Adrenal gland (tissue), 12 donors: ENCODE data around the gene LRP2. TPM values are rescaled to one million over a fixed set of nuclear protein-coding genes. Genes with fewer than 3 reads are reported as not detected.

Source experiments
- DNase-seq, 7 donors: peaks; one replicate each; pipeline ENCODE4 v3.0.0-alpha.2; 2019 to 2020
- H3K27ac ChIP-seq, 5 donors: fragments of 200-600 bp; sonication (generic) in 4 of 5; 1 replicate in 3 of 5; 2 replicates in 2 of 5; pipeline versions ENCODE4 v1.5.1 to v1.8.0; 2016 to 2020; ENCODE audit warnings: mild to moderate bottlenecking in 1 of 5
- H3K27me3 ChIP-seq: fragments of 200-600 bp; 2 replicates; pipeline ENCODE4 v1.8.0; 2021
- H3K36me3 ChIP-seq, 2 donors: fragments of 200-600 bp; replicated peaks in 1 of 2; 1 replicate in 1 of 2; 2 replicates in 1 of 2; pipeline versions ENCODE4 v1.5.1 to v1.8.0; 2018 to 2022
- H3K4me1 ChIP-seq, 2 donors: fragments of 200-600 bp; replicated peaks in 1 of 2; 1 replicate in 1 of 2; 2 replicates in 1 of 2; pipeline versions ENCODE4 v1.5.1 to v1.8.0; 2018 to 2021
- H3K4me3 ChIP-seq, 4 donors: fragments of 200-600 bp; sonication (generic) in 3 of 4; one replicate each; pipeline ENCODE4 v1.5.1; 2016 to 2018
- H3K9me3 ChIP-seq, 3 donors: fragments of 200-600 bp; sonication (generic) in 1 of 3; replicated peaks in 1 of 3; 1 replicate in 2 of 3; 2 replicates in 1 of 3; pipeline versions ENCODE4 v1.5.1 to v1.8.0; 2016 to 2021
- CTCF ChIP-seq, 6 experiments: fragments of 450-650 bp in 4 of 6; fragments of 200-600 bp in 2 of 6; sonication (generic) in 1 of 6; IDR thresholded peaks; 1 replicate in 5 of 6; 2 replicates in 1 of 6; pipeline versions ENCODE4 v1.5.1 to v1.8.0; 2016 to 2021; ENCODE audit warnings: antibody characterized with exemption in 6 of 6, mild to moderate bottlenecking in 2 of 6, moderate library complexity in 1 of 6
- POLR2A ChIP-seq, 2 donors: fragments of 450-650 bp; IDR thresholded peaks; one replicate each; pipeline ENCODE4 v1.6.1; 2017; ENCODE audit warnings: antibody characterized with exemption in 2 of 2, mild to moderate bottlenecking in 2 of 2, moderate library complexity in 1 of 2
- WGBS, 4 donors: extraction: QIAGEN DNeasy Blood & Tissue Kit in 2 of 4; methylation state at CpG; one replicate each; pipeline versions ENCODE4 v1.1.5 to v1.1.7; 2013 to 2017; 5-methylcytosine and 5-hydroxymethylcytosine counted together
- intact Hi-C, 2 donors: fragments of 100-400 bp; cut with DNase I; formaldehyde crosslinking; loops; one replicate each; pipeline versions ENCODE4 v1.14.1 to v1.15.0; 2022 to 2023
- polyA plus RNA-seq, 3 donors: library from polyadenylated mRNA; stranded (reverse); fragments of 200-250 nt in 2 of 3; fragments of 350-450 nt in 1 of 3; fragmentation: Illumina TruSeq in 1 of 3; extraction: RNeasy Lipid Tissue Mini Kit (QIAGEN cat#74804) in 1 of 3; gene quantifications; one replicate each; pipeline ENCODE4 v1.2.3, GENCODE V29; 2013 to 2014
- total RNA-seq, 9 donors: library from RNA; depleted of rRNA in 4 of 9; stranded (reverse); fragments of >200 nt in 4 of 9; fragments of 120-200 nt in 1 of 9; fragmentation: NEBNext Ultra II Directional in 1 of 9; extraction: Animal tissue kit (Norgen Biotek cat#: 25700) in 1 of 9; gene quantifications; one replicate each; pipeline versions ENCODE4 v1.1.0 to v1.2.4, GENCODE V29; 2013 to 2023
- donor health status: healthy with polysubstance abuse.
- donor health status: Bipolar disorder and iron deficiency.
- donor health status: DM: yes; HTN: yes; CAD: no.
- donor health status: DM: no; HTN: no; CAD: no.
- donor health status: DM: no; HTN: no; CAD: no.
- donor health status: DM: yes; HTN: yes; CAD: no.

The LRP2 gene
- total and polyA plus RNA-seq, 12 donors = 0.04 to 0.43 (median 0.10) TPM; not detected in 8

GRCh38 chr2:169185711-169186110 is 176.6 kb downstream of the LRP2 start:
- no peak overlapping the region for H3K4me3 ChIP-seq
- intact Hi-C loops = no loop called here
- H3K4me1 ChIP-seq = no peaks in the 10 kb centered on the region
- H3K36me3 ChIP-seq = no peaks in the 10 kb centered on the region
- no peaks in the 10 kb centered on the region for H3K9me3 ChIP-seq
- H3K27ac ChIP-seq = no peak overlapping the region
- TF ChIP-seq POLR2A (IDR thresholded peaks at IDR 0.05) = no peak
- no peak for TF ChIP-seq CTCF (IDR thresholded peaks at IDR 0.05)
- H3K27me3 ChIP-seq = no peaks in the 10 kb centered on the region
- DNase-seq = no peak
- 73 to 77% (median 75%) methylated on average over 8 of the region's 8 CpGs for WGBS, 4 donors

GRCh38 chr2:169184074-169184473 is 178.3 kb downstream of the LRP2 start:
- Histone ChIP-seq H3K27me3 (no peaks in the 10 kb centered on the region), H3K4me3 (no peak overlapping the region), H3K36me3 (no peaks in the 10 kb centered on the region), H3K9me3 (no peaks in the 10 kb centered on the region), H3K4me1 (no peaks in the 10 kb centered on the region), H3K27ac (no peak overlapping the region)
- DNase-seq = no peak
- WGBS, 4 donors = 24 to 34% (median 27%) methylated on average over 3 of the region's 3 CpGs
- intact Hi-C loops = no loop called here
- no peak for TF ChIP-seq POLR2A (IDR thresholded peaks at IDR 0.05)
- no peak for TF ChIP-seq CTCF (IDR thresholded peaks at IDR 0.05)

GRCh38 chr2:169182573-169182972 is 179.8 kb downstream of the LRP2 start:
- intact Hi-C loops = no loop called here
- no peak for DNase-seq
- TF ChIP-seq POLR2A (IDR thresholded peaks at IDR 0.05) = no peak
- no peak for TF ChIP-seq CTCF (IDR thresholded peaks at IDR 0.05)
- no peaks in the 10 kb centered on the region for H3K9me3 ChIP-seq
- no peaks in the 10 kb centered on the region for H3K27me3 ChIP-seq
- no peaks in the 10 kb centered on the region for H3K4me1 ChIP-seq
- WGBS, 4 donors = 77 to 91% (median 80%) methylated on average over 2 of the region's 2 CpGs
- no peaks in the 10 kb centered on the region for H3K36me3 ChIP-seq
- no peak overlapping the region for H3K27ac ChIP-seq
- H3K4me3 ChIP-seq = no peak overlapping the region

GRCh38 chr2:169178804-169179390 is 183.4 kb downstream of the LRP2 start:
- TF ChIP-seq CTCF (IDR thresholded peaks at IDR 0.05) (no peak), POLR2A (IDR thresholded peaks at IDR 0.05) (no peak)
- intact Hi-C loops = no loop called here
- H3K27me3 ChIP-seq = no peaks in the 10 kb centered on the region
- H3K4me3 ChIP-seq = no peak overlapping the region
- H3K4me1 ChIP-seq = no peaks in the 10 kb centered on the region
- WGBS, 4 donors = 67 to 92% (median 85%) methylated on average over 1 of the region's 1 CpG
- DNase-seq = no peak
- no peak overlapping the region for H3K27ac ChIP-seq
- no peaks in the 10 kb centered on the region for H3K36me3 ChIP-seq
- no peaks in the 10 kb centered on the region for H3K9me3 ChIP-seq
